AG09319 (cell line): ENCODE measurements around the gene RTL5.

Experiments
- DNase-seq: peaks from one replicate; pipeline ENCODE4 v3.0.0-alpha.2; 2010; ENCODE audit warnings: low read depth; ENCODE audit errors: extremely low read depth
- TF ChIP-seq, protein P1 (sequence below): IDR thresholded peaks from 2 replicates; pipeline ENCODE4 v1.5.1; 2011; ENCODE audit warnings: low read depth, mild to moderate bottlenecking, inconsistent platforms, low read length, moderate library complexity

The RTL5 gene

DNA sequence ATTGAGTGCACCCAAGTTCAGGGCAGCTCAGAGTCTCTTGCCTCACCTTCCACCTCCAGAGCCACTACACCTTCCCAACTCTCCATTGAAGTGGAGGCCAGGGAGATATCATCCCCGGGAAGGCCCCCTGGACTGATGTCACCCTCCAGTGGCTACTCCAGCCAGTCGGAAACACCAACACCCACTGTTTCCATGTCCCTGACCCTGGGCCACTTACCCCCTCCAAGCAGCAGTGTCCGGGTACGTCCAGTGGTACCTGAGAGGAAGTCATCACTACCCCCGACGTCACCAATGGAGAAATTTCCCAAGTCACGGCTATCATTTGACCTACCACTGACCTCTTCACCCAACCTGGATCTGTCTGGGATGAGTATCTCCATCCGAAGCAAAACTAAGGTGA, 7.8 kb upstream of the RTL5 start:
- no peak for DNase-seq
- TF ChIP-seq, protein P1, sequence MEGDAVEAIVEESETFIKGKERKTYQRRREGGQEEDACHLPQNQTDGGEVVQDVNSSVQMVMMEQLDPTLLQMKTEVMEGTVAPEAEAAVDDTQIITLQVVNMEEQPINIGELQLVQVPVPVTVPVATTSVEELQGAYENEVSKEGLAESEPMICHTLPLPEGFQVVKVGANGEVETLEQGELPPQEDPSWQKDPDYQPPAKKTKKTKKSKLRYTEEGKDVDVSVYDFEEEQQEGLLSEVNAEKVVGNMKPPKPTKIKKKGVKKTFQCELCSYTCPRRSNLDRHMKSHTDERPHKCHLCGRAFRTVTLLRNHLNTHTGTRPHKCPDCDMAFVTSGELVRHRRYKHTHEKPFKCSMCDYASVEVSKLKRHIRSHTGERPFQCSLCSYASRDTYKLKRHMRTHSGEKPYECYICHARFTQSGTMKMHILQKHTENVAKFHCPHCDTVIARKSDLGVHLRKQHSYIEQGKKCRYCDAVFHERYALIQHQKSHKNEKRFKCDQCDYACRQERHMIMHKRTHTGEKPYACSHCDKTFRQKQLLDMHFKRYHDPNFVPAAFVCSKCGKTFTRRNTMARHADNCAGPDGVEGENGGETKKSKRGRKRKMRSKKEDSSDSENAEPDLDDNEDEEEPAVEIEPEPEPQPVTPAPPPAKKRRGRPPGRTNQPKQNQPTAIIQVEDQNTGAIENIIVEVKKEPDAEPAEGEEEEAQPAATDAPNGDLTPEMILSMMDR = no peak

DNA sequence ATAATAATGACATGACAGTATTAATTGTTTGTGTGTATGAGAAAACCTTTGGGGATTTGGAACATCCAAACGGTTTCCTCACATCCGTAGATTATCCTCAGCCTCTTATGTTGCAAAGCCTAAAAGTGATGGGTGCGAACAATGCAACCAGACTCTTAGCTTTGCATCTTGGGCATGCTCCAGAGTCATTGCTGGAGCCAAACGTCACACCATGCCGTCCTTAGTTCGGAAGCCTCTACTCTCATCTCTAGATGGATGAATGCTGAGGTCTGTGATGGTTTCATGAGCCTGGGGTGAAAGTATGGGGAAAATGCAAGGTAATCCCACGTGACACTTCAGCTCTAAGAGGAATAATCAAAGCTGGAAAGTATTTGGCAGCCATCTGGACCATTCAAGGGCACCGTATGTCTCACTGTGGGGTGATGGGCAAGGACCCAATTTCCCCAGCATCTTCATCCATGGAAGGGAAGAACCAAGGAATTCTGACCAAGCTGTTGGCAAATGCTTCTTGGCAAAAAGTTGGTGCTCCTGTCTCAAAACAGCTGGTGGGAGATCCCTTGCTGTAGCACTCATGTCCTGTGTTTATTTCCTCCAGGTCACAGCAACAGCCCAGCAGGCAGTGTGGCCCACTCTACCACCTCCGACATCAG, 6.3 kb upstream of the RTL5 start:
- no peak for DNase-seq
- TF ChIP-seq, protein P1 = no peak

DNA sequence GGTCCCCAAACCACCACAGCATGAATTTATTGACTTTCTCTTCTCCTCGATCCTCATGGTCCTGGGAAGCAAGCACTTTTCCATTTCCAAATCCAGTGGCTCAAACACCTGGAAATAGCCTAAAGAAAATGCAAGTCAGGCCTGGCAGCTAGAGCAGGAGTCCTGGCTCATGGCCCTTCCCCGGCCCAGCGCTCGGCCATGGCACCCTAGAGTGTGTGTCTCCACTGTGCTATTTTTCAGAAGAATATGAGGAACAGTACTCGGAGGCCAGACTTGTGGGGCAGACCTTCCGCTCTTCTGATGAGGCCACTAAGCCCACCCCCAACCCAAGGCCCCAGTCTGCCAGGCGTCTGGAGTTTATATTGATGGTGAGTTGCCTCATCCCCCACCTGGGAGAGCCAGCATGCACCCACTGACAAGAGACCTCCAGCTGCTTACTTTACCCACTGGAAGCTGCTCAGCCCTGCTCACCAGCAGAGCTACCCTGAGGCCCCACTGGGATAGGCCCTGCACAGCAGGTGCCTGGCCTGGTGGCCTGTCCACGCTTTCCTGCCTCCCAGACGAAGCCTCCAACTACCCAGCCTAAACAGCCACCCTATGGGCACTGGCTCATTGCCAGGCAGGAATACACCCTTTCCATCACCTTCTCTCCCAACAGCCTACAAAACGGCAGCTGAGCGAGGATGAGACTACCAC, 2.3 kb upstream of the RTL5 start:
- no peak for DNase-seq
- TF ChIP-seq, protein P1 = no peak

DNA sequence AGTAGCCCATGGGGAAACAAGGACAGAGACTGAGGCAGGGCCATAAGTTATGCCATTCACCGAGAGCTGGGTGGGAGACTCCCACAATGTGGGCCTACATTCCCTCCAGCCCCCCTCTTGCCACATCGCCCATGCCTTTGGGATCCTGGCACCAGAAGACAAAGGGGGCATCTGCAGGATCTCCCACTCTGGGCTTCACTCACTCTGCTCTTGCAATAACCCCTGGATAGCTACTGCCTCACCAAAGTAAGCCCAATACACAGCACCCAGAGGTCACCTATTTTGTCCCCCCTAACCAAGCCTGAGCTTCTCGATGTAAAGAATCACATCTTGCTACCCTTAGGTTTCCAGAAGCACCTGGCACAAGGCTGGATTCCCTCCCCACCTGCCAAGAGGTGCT, 741 bp upstream of the RTL5 start:
- no peak for DNase-seq
- TF ChIP-seq, protein P1 = no peak

DNA sequence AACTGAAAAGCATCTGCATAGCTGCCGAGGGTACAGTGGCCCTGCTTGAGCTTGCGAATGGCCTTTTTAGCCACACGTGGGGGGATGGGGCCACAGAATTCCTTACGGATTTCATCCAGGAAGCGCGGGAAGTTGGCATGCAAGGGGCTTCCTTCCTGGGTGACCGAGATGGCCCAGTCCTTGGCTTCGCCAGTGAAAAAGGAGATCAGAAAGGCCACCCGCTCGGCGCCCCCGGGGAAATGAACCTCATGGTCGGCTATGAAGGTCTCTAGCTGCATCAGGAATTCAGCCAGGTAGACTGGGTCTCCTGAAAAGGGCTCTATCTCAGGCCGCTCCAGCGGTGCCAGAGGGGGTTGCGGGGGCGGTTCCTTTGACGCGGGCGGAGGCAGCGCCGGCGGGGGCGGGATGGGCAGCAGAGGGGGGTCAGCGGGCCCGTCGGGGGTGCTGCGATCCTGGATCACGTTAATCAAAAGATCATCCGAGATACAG, 909 bp downstream of the RTL5 start:
- no peak for DNase-seq

DNA sequence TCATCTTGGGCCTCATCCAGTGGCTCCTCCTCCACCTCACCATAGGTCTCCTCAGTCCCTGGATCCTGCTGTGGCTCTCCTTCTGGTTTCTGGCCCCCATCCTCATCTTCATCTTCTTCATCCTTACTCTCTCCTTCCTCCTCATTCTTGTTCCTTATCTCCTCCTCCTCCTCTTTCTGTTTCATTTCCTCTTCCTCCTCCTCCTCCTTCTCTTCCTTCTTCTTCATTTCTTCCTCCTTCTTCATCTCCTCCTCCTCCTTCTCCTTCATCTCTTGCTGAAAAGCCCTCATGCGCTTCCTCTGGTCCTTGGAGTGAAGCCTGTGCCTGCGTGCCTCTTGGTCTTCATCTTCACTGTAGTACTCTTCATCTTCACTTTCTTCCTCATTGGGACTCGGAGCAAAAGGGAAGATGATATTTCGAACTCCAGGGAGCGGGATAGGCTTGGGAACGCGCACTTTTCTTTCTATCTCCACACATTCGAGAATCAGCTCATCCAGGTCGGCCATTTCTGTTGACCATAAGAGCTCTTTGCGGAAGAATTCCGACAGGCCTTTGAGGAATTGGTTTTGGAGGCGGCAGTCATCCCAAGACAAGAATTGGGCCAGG, 1.5 kb downstream of the RTL5 start:
- TF ChIP-seq, protein P1 = no peak

More for the DNA sequence above, 909 bp downstream of the RTL5 start:
- TF ChIP-seq, protein P1 = no peak

DNA sequence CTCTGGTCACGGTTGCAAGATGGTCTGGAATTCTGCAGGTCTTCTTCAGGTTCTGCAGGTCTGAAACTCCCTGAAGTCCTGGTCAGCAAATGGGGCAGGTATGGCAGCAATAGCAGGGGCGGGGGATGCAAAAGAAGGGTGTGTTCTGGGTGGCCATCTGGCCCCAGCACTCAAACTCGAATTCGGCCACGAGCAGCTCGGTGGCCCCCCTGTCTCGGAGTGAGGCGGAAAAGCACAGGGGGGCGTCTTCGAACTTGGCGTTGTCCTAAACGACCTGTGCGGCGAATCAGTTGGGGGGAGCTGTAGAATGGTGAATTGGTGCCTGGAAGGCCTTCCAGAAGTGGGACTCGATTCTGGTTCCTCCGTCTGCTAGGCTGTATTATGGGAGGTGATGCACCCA, 2.1 kb downstream of the RTL5 start:
- TF ChIP-seq, protein P1 = no peak
- no peak for DNase-seq

More for the DNA sequence above, 1.5 kb downstream of the RTL5 start:
- DNase-seq = no peak
